ENCODE measurements around the gene AP1M1. TPM values are rescaled to one million over a fixed set of nuclear protein-coding genes. Genes with fewer than 3 reads are reported as not detected.

The AP1M1 gene
- total RNA-seq, 2 donors from 2014 or later, result 77.5 to 121 TPM

- TF ChIP-seq, protein P1, sequence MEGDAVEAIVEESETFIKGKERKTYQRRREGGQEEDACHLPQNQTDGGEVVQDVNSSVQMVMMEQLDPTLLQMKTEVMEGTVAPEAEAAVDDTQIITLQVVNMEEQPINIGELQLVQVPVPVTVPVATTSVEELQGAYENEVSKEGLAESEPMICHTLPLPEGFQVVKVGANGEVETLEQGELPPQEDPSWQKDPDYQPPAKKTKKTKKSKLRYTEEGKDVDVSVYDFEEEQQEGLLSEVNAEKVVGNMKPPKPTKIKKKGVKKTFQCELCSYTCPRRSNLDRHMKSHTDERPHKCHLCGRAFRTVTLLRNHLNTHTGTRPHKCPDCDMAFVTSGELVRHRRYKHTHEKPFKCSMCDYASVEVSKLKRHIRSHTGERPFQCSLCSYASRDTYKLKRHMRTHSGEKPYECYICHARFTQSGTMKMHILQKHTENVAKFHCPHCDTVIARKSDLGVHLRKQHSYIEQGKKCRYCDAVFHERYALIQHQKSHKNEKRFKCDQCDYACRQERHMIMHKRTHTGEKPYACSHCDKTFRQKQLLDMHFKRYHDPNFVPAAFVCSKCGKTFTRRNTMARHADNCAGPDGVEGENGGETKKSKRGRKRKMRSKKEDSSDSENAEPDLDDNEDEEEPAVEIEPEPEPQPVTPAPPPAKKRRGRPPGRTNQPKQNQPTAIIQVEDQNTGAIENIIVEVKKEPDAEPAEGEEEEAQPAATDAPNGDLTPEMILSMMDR (IDR thresholded peaks at IDR 0.05), result no peak
- no peak overlapping the region for H3K27ac ChIP-seq
- peaks cover 24% of the 10 kb centered on the region for H3K9me3 ChIP-seq
- H3K27me3 ChIP-seq (replicated peaks; ENCODE audit: insufficient read depth), result no peaks in the 10 kb centered on the region
- ATAC-seq (ENCODE audit: insufficient number of reproducible peaks, low FRiP score, low read depth), result no peak
- H3K4me1 ChIP-seq (ENCODE audit: control insufficient read depth in 1 of 2, low read depth in 2 of 2), result no peaks in the 10 kb centered on the region
- peaks cover 51% of the 10 kb centered on the region for H3K36me3 ChIP-seq
- H3K4me3 ChIP-seq, result no peak overlapping the region
- DNase-seq (ENCODE audit: low spot score), result no peak
These were observed 19.3 kb downstream of the AP1M1 start for GRCh38 chr19:16216744-16217670.

GRCh38 chr19:16217716-16218451 is 20.2 kb downstream of the AP1M1 start:
- Histone ChIP-seq H3K9me3 (peaks cover 24% of the 10 kb centered on the region), H3K4me1 (ENCODE audit: control insufficient read depth in 1 of 2, low read depth in 2 of 2) (no peaks in the 10 kb centered on the region), H3K4me3 (no peak overlapping the region), H3K27ac (no peak overlapping the region), H3K36me3 (peaks cover 58% of the 10 kb centered on the region), H3K27me3 (replicated peaks; ENCODE audit: insufficient read depth) (no peaks in the 10 kb centered on the region)
- TF ChIP-seq, protein P1 (IDR thresholded peaks at IDR 0.05), result no peak
- DNase-seq (ENCODE audit: low spot score) (no peak), ATAC-seq (ENCODE audit: insufficient number of reproducible peaks, low FRiP score, low read depth) (no peak)

- ATAC-seq (ENCODE audit: insufficient number of reproducible peaks, low FRiP score, low read depth), result no peak
- Histone ChIP-seq H3K4me3 (no peak overlapping the region), H3K27me3 (replicated peaks; ENCODE audit: insufficient read depth) (no peaks in the 10 kb centered on the region), H3K4me1 (ENCODE audit: control insufficient read depth in 1 of 2, low read depth in 2 of 2) (no peaks in the 10 kb centered on the region), H3K27ac (no peak overlapping the region), H3K9me3 (peaks cover 24% of the 10 kb centered on the region), H3K36me3 (peaks cover 55% of the 10 kb centered on the region)
- no peak for DNase-seq (ENCODE audit: low spot score)
- TF ChIP-seq, protein P1 (IDR thresholded peaks at IDR 0.05), result no peak
These were observed 21.1 kb downstream of the AP1M1 start for GRCh38 chr19:16218851-16219250.

- H3K36me3 ChIP-seq, result peaks cover 85% of the 10 kb centered on the region
These were observed 25.1 kb downstream of the AP1M1 start for GRCh38 chr19:16222806-16223205.

More at GRCh38 chr19:16222806-16223205, 25.1 kb downstream of the AP1M1 start:
- H3K4me1 ChIP-seq (ENCODE audit: control insufficient read depth in 1 of 2, low read depth in 2 of 2), result no peaks in the 10 kb centered on the region
- H3K27ac ChIP-seq, result no peak overlapping the region
- ATAC-seq (ENCODE audit: insufficient number of reproducible peaks, low FRiP score, low read depth) (no peak), DNase-seq (ENCODE audit: low spot score) (no peak)
- no peak overlapping the region for H3K4me3 ChIP-seq
- TF ChIP-seq, protein P1 (IDR thresholded peaks at IDR 0.05), result no peak
- no peaks in the 10 kb centered on the region for H3K27me3 ChIP-seq (replicated peaks; ENCODE audit: insufficient read depth)
- H3K9me3 ChIP-seq, result peaks cover 24% of the 10 kb centered on the region

Measured in thoracic aorta (tissue), 2 donors.